GM21447 (cell line): ENCODE data around the gene OR51E2.
"Not testable (repeated sequence)": the region's sequence is repeated elsewhere in the genome, so short reads cannot be mapped to it uniquely, and the experiment has no call there.

ENCODE experiments used
- ATAC-seq: cut with Tn5 transposase; IDR thresholded peaks from one replicate; pipeline ENCODE4 v1.9.1; 2021; ENCODE audit not compliant: unreplicated experiment

OR51E2 gene

GRCh38 chr11:4697585-4697984 lies at the start of gene OR51E2:
Gene OR51E2 (minus strand): TSS chr11:4697853. CDS start chr11:4682711, 15,142 bp downstream.
- no peak for ATAC-seq

- ATAC-seq: no peak
These were observed 43.1 kb upstream of the OR51E2 start for GRCh38 chr11:4740735-4741134.

- no peak for ATAC-seq
These were observed 29.5 kb upstream of the OR51E2 start for GRCh38 chr11:4727171-4727570.

- ATAC-seq: not testable (repeated sequence)
These were observed 25.2 kb upstream of the OR51E2 start for GRCh38 chr11:4722616-4723534.

- ATAC-seq: no peak
These were observed 16.6 kb upstream of the OR51E2 start for GRCh38 chr11:4714300-4714699.

GRCh38 chr11:4713241-4713640 lies 15.6 kb upstream of the OR51E2 start:
- ATAC-seq: no peak

- no peak for ATAC-seq
These were observed 7.2 kb upstream of the OR51E2 start for GRCh38 chr11:4704790-4705334.

- peak; percentile 50 for ATAC-seq
These were observed 6.6 kb upstream of the OR51E2 start, which contains the start of gene MMP26 for GRCh38 chr11:4704054-4704789. Gene MMP26 (plus strand): TSS chr11:4704784.

GRCh38 chr11:4700436-4700820 lies 2.8 kb upstream of the OR51E2 start:
- no peak for ATAC-seq

- ATAC-seq: peak; percentile 85
These were observed 2.2 kb upstream of the OR51E2 start for GRCh38 chr11:4699697-4700435.

GRCh38 chr11:4695442-4695841 lies 2.2 kb downstream of the OR51E2 start:
- no peak for ATAC-seq

GRCh38 chr11:4684631-4685285 lies 12.9 kb downstream of the OR51E2 start:
- no peak for ATAC-seq

GRCh38 chr11:4682623-4683419 lies 14.8 kb downstream of the OR51E2 start:
- ATAC-seq: no peak

GRCh38 chr11:4680341-4680740 lies 17.3 kb downstream of the OR51E2 start:
- ATAC-seq: no peak

GRCh38 chr11:4677948-4678347 lies 19.7 kb downstream of the OR51E2 start:
- no peak for ATAC-seq

- no peak for ATAC-seq
These were observed 23.9 kb downstream of the OR51E2 start for GRCh38 chr11:4673781-4674180.

- ATAC-seq: no peak
These were observed 25.2 kb downstream of the OR51E2 start for GRCh38 chr11:4672470-4672869.

- no peak for ATAC-seq
These were observed 25.9 kb downstream of the OR51E2 start for GRCh38 chr11:4671741-4672140.

GRCh38 chr11:4665424-4665823 lies 32.2 kb downstream of the OR51E2 start:
- ATAC-seq: no peak

GRCh38 chr11:4664786-4665185 lies 32.9 kb downstream of the OR51E2 start:
- no peak for ATAC-seq
